SHP77 (cell line): ENCODE data around the gene DDX46.
"Not testable (repeated sequence)": the region's sequence is repeated elsewhere in the genome, so short reads cannot be mapped to it uniquely, and the experiment has no call there.

Source experiments
- DNase-seq, 2 experiments: peaks; one replicate each; lab custom pipeline; 2025; lab: John Stamatoyannopoulos, UW

Gene DDX46

DNA sequence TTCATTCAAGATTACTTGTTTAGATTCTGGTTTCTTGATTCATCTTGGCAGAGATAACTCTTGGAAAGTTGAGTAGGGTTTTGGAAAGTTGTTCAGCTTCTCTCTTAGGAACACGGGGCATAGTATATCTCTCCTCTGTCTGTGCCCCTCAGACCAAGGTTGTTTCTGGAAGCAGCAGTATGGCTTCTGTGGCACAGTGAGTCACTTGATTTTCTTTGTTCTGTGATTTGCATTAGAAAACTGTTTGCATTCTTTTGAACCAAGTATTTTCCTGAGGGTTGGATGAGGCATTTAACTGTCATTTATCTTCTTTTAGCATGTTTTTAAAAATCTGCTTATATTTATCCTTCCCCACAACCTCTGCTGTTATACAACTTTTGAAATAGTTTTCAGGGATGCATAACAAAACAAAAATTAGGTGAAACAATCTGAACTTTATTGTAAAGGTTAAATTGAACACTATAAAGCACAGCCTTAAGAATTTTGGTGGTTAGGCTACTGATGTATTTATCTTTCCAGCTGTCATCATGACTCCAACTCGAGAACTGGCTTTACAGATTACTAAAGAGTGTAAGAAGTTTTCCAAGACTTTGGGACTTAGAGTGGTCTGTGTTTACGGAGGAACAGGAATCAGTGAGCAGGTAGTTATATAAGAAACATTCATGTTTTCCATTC lies 26.5 kb downstream of the DDX46 start:
- DNase-seq: no peak

DNA sequence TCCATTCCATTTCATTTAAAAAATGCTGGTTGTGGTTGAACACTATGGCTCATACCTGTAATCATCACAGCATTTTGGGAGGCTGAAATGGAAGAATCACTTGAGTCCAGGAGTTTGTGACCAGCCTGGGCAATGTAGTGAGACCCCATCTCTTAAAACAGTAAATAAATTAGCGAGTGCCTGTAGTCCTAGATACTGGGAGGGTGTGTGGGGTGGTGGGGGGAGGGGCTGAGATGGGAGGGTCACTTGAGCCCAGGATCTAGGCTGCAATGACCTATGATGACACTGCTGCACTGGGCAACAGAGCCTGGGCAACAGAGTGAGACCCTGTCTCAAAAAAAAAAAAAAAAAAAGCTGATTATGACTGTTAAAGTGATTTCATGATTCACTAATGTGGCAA lies 29.1 kb downstream of the DDX46 start:
- no peak for DNase-seq

DNA sequence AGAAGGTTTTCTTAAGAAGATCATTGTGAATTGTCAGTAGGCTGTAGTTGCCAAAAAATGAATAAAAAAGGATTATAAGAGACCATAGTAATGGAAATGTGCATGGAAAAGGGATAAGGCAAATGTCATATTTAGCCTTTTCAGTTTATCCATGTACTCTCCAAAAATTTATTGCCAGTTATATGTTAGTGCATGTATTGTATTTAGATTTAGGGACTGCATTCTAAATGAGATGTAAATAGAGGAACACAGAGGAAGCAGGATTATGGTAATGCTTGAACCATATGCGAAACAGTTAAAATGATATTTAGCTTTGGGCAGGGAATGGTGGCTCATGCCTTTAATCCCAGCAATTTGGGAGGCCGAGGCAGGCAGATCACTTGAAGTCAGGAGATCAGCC lies 33.0 kb downstream of the DDX46 start:
- DNase-seq: no peak

DNA sequence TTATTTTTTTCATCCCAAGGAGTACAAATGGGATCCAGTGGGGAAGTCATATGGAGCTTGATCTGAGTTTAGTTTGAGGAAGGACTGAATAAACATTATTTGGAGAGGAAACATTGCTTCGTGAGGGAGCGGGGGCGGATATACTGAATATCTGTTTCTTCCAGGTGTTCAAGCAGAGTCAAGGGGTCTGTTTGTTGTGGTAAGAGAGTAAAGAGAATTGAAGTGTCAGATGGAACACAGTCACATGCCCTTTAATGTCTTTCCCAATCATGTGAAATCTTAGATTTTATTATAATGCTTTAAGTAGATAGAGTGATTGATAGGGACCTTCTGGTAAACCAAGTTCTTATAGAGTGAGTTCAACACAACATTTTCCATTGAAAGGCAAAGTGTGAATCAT lies 33.7 kb downstream of the DDX46 start:
- DNase-seq: no peak

DNA sequence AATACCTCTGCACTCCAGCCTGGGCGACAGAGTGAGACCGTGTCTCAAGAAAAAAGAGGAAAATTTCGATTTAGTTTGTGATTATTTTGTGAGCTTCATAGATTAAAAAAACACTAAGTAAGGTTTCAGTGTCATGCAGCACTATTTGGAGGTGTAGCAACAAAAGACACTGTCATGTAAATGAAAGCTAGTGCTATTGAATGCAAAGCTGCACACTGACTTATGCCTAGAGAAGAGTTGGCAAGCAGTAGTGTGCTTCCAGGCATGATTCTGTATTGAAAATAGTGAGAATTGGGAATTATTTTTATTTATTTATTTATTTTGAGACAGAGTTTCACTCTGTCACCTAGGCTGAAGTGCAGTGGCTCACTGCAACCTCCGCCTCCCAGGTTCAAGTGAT lies 34.5 kb downstream of the DDX46 start:
- DNase-seq: no peak

DNA sequence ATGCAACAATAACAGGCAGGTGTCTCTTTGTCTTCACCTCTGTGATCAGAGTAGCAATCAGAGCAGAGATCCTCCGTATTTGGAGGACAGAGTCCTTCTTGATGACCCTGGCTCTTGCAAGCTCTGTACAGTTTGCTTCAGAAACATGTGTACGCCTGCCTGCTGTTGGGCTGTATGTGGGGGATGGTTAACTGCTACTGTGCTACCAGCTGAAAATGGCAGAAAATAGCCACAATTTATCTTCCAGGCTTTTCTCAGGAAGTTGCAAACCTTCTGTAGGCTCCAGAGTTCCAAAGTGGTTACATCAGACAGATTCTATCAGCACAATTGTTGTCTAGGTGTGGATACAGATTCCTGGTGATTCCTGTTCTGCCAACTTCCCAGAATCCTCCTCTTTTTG lies 35.5 kb downstream of the DDX46 start:
- no peak for DNase-seq

DNA sequence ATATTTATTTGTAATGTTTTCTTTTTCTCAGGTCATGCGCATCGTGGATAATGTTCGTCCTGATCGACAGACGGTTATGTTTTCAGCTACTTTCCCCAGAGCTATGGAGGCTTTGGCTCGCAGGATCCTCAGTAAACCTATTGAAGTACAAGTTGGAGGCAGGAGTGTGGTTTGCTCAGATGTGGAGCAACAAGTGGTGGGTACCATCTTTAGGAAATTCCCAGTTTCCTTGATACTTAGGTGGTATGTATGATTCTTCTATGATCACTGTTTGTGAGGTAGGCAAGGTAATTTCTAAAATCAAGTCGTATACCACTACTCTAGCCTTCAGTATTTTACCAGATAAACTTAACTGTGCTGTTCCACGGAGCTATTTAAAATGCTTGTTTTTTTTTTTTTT lies 36.2 kb downstream of the DDX46 start:
- no peak for DNase-seq

DNA sequence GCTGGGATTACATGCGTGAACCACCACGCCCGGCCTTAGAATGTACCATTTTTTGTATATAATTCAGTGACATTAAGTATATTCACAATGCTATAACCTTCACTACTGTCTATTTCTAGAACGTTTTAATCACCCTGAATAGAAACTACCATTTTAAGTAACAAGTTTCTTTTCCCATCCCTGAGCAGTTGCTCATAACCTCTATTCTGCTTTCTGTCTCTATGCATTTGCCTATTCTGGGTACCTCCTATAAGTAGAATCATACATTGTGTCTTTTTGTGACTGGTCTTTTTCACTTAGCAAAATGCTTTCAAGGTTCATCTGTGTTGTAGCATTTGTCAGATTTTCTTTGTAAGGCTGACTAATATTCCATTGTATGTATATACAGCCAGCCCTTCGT lies 39.9 kb downstream of the DDX46 start:
- no peak for DNase-seq

DNA sequence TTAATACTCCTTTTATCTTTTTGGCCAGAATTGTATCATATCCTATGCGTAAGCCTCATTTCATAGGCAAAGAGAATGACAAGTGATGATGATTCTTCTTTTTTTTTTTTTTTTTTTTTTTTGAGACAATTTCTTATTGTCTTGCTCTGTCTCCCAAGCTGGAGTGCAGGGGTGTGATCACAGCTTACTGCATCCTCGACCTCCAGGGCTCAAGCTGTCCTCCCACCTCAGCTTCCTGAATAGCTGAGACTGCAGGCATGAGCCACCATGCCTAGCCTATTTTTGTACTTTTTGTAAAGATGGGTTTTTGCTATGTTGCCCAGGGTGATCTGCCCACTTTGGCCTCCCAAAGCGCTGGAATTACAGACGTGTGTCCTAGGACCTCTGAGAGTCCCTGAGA lies 45.2 kb downstream of the DDX46 start:
- DNase-seq: no peak

DNA sequence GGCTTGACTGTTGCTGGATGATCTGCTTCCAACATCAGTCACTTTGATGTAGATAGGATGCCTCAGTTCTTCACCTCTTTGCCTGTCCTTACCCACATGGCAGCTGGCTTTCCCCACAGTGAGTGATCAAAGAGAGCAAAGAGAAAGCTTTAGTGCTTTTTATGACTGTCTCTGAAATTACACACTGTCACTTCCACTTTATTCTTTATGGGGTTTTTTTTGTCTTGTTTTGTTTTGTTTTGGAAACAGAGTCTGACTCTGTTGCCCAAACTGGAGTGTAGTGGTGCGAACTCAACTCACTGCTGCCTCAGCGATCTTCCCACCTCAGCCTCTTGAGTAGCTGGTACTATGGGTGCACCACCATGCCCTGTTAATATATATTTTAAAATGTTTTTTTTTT lies 54.8 kb downstream of the DDX46 start:
- DNase-seq: no peak

DNA sequence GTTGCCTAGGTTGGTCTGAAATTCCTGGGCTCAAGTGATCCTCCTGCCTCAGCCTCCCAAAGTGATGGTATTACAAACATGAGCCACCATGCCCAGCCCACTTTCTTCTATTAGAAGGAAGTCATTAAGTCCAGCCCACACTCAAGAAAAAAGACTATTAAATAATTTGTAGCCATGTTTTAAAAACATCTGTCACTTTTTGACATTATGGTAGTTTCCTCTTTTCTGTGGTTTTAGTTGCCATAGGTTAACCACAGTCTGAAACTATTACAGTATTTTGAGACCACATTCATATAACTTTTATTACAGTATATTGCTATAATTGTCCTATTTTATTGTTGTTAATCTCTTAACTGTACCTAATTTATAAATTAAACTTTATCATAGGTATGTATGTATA lies 55.2 kb downstream of the DDX46 start:
- no peak for DNase-seq

DNA sequence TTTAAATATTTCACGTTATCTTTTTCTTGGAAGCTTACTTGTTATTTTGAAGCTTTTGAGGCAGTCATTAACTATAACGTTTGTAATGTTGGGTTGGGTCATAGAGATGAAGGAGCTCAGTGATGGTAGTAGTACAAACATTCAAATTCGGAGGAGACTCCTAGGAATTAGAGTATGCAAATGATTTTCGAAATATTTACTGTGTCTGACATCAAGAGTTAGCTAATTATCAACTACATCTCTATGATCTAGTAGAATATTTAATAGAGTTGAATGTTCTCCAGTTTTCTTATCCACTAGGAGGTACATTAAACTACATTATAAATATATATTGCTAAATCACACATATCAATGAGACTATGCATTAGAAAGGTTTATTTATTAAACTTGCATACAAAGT lies 58.4 kb downstream of the DDX46 start:
- no peak for DNase-seq

DNA sequence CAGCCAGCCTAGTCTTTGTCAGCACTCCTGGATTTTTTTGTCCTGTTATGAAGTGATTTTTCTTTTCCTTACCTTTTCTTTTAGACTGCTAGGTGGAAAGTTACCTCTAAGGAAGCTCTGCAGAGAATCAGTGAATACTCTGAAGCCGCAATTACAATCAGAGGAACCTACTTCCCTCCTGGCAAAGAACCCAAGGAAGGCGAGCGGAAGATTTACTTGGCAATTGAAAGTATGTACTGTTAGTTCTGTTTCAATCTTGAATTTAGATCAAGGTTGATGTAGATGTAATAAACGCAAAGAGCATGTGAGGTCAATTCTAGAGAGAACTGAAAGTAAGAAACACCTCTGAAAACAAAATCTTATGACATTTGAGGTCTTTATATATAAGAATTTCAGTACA lies 60.2 kb downstream of the DDX46 start:
- DNase-seq: no peak

DNA sequence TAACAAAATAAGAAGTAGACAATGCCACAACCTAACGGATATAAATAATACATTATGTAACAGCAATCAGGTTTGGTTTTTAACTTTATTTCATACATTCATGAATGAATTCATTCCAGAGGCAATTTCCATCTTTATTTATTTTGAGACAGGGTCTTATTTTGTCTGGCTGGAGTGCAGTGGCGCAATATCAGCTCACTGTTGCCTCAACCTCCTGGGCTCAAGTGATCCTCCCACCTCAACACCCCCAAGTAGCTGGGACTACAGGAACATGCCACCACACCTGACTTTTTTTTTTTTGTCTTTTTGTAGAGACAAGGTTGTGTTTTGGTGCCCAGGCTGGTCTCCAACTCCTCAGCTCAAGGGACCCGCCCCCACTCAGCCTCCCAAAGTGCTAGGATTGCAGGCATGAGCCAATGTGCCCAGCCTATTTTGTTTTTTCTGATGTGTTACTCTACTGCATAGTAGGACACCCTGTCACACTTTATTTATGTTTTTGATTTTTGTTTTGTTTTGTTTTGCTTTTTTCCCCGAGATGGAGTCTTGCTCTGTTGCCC lies 60.9 kb downstream of the DDX46 start:
- no peak for DNase-seq

DNA sequence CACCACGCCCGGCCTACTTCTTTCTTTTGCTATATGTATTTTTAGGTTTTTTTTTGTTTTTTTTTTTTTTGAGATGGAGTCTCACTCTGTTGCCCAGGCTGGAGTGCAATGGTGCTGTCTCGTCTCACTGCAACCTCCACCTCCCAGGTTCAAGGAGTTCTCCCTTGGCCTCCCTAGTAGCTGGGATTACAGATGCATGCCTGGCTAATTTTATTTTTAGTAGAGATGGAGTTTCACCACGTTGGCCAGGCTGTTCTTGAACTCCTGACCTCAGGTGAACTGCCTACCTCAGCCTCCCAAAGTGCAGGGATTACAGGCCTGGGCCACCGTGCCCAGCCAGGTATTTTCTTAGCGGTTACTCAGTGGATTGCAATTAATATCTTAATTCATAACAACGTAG lies 63.3 kb downstream of the DDX46 start:
- DNase-seq: no peak

DNA sequence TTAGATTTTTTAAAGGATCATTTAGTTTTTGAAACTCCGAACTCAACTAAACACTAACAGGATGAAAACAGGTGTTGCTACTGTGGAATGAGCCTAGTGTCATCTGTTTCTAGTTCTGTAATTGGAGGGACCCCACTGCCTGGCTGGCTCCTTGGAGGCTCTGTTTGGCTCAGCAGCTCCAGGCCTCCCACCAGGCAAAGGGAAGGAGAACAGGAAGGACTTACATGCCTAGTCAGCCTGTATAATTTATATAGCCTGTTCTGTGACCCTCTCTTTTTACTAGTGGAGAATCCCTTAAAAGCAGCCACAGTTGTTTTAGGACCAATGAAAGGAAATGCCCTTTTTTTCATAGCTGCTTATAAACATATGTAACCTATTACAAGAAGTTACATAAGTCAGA lies 66.1 kb downstream of the DDX46 start:
- no peak for DNase-seq

DNA sequence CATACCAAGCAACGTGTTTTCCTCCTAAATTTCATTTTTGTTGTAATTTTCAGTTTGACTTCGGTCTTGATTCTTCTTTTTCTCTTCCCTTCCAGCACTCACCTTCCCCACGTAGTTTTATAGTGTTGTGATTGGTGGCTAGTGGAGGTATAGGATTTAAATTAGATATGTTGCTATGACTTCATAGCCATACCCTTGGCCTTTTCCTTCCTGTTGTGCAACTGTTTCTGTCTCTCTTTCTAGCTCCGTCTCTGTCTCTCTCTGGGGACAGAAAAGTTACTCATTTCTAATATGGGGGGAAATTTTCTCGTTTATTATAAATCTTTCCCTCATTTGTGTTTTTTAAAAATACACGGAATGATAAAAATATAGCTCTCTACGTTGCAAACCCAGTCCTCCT lies 66.6 kb downstream of the DDX46 start:
- DNase-seq: no peak

DNA sequence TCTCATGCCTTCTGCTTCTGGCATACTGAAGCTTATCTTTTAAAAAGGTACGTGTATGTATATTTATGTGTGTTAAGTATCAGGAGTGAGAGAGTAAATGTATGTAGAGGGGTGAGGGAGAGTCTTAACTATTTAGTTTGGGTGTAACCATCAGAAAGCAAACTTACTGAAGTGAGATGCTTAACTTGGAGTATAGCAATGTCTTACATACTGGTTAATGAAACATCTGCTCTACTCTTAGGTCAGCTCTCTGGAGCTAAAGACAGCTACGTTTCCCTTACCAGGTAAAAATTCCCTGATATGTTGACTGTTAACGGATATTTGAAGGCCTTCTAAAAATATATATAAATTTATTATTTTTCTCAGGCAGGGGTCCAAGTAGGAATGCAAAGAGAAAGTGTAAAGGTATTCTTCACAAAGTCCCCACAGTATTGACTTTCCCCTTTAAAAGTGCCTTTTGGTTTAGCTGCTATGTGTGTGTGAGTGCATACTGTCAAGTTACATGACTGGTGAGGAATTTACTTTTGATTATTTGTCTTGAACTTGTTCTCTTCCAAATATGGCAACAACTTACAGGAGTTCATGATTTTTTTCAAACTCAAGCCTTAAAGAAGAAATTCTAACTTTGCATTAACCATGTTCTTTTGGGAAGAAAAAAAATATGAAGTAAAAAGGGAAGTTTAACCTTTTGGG lies 74.9 kb downstream of the DDX46 start:
- DNase-seq: no peak

DNA sequence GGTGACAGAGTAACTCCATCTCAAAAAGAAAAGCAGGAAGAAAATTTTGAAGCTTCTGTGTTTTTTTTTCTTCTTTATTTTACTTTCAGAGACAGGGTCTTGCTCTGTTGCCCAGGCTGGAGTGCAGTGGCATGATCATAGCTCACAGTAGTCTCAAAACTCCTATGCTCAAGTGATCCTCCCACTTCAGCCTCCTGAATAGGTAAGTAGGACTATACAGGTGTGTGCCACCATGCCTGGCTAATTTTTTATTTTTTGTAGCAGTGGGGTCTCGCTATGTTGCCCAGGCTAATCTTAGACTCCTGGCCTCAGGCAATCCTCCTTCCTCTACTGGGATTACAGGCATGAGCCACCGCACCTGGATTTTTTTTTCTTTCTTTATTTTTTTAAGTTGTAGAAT lies 77.0 kb downstream of the DDX46 start:
- DNase-seq: no peak

DNA sequence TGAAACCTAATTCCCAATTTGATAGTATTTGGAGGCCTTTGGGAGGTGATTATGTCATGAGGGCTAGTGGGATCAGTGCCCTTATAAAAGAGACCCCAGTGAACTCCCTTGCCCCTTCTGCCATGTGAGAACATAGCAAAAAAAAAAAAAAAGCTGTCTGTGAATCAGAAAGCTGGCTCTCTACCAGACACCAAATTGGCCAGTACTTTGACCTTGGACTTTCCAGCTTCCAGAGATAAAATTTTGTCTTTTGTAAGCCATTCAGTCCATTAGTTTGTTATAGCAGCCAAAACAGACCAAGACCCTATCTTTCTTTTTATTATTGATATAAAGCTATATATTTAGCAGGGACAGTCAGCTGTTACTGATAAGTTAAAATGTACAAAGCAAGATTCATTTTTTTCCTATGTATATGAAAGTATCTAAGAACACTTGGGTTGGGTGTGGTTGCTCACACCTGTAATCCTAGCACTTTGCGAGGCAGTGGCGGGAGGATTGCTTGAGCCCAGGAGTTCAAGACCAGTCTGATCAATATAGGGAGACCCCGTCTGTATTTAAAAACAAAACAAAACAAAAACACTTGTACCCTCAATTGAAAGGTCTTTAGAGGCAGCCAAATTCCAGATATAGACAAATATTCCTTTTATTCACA lies 79.1 kb downstream of the DDX46 start:
- DNase-seq: no peak

DNA sequence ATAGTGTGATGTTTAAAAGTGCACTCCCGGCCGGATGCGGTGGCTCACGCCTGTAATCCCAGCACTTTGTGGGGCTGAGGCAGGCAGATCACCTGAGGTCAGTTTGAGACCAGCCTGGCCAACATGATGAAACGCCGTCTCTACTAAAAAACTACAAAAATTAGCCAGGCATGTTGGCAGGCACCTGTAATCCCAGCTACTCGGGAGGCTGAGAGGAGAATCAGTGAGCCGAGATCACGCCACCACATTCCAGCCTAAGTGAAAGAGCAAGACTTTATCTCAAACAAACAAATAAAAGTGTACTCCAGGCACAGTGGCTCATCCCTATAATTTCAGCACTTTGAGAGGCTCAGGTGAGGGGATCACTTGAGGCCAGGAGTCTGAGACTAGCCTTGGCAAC lies 79.8 kb downstream of the DDX46 start:
- not testable (repeated sequence) for DNase-seq

DNA sequence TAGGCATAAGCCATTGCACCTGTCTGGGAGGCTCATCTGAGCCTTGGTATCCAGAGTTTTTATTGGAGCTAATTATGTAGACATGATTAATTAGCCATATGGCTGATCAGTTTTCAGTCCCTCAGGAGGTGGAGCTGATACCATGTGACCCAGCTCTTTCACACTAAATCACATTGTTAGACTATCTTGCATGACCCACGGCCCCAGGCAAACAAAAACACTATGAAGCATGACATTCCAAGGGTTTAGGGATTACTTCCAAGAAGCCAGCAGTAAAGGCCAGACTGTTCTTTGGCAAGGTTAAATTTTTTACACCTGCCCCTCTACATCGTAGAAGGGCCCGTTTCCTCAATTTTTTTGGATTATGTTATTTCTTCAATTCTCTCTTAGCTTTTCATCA lies 82.2 kb downstream of the DDX46 start:
- no peak for DNase-seq

DNA sequence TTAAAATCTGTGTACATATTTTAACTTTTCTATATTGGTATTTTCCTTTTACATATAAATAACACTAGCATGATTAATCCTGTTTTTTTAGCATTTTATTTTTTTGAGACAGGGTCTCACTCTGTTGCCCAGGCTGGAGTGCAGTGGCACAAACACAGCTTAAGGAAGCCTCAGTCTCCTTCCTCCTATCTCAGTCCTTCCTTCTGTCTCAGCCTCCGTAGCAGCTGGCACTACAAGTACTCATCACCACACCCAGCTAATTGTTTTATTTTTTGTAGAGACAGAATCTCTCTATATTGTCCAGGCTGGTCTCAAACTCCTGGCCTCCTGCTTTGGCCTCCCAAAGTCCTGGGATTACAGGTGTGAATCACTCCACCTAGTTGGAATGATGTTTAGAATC lies 85.7 kb downstream of the DDX46 start:
- DNase-seq: no peak
